Ascending aorta (tissue), 2 donors: ENCODE data around the gene C1QA. TPM values are rescaled to one million over a fixed set of nuclear protein-coding genes. Genes with fewer than 3 reads are reported as not detected.

Experiments used
- DNase-seq, 2 donors: peaks; one replicate each; pipeline ENCODE4 v3.0.0-alpha.2; 2019; ENCODE audit warnings: low spot score in 2 of 2
- H3K27ac ChIP-seq, 2 donors: fragments of 200-600 bp; sonication (generic); one replicate each; pipeline ENCODE4 v1.5.1; 2016 to 2017; ENCODE audit warnings: mild to moderate bottlenecking in 1 of 2
- H3K27me3 ChIP-seq: fragments of 200-600 bp; sonication (generic); one replicate; pipeline ENCODE4 v1.5.1; 2017
- H3K36me3 ChIP-seq, 2 donors: fragments of 200-600 bp; sonication (generic); one replicate each; pipeline ENCODE4 v1.5.1; 2016
- H3K4me1 ChIP-seq, 2 donors: fragments of 200-600 bp; sonication (generic); one replicate each; pipeline ENCODE4 v1.5.1; 2016 to 2017; ENCODE audit warnings: mild to moderate bottlenecking in 1 of 2
- H3K4me3 ChIP-seq, 2 donors: fragments of 200-600 bp; sonication (generic); one replicate each; pipeline ENCODE4 v1.5.1; 2016 to 2017; ENCODE audit warnings: mild to moderate bottlenecking in 1 of 2
- H3K9me3 ChIP-seq, 2 donors: fragments of 200-600 bp; sonication (generic); one replicate each; pipeline ENCODE4 v1.5.1; 2016
- intact Hi-C: fragments of 100-400 bp; cut with DNase I; formaldehyde crosslinking; loops from one replicate; pipeline ENCODE4 v1.15.1; 2023
- total RNA-seq: library from RNA; depleted of rRNA; stranded (reverse); fragments of >200 nt; gene quantifications from one replicate; pipeline ENCODE4 v1.1.0, GENCODE V29; 2016
- TF ChIP-seq, protein P1 (sequence below), 3 experiments: fragments of 200-600 bp in 2 of 3; fragments of 450-650 bp in 1 of 3; sonication (generic) in 2 of 3; IDR thresholded peaks; one replicate each; pipeline ENCODE4 v1.5.1; 2016 to 2019; ENCODE audit warnings: antibody characterized with exemption in 3 of 3, mild to moderate bottlenecking in 1 of 3, moderate library complexity in 1 of 3

C1QA gene
- total RNA-seq: 202 TPM

DNA sequence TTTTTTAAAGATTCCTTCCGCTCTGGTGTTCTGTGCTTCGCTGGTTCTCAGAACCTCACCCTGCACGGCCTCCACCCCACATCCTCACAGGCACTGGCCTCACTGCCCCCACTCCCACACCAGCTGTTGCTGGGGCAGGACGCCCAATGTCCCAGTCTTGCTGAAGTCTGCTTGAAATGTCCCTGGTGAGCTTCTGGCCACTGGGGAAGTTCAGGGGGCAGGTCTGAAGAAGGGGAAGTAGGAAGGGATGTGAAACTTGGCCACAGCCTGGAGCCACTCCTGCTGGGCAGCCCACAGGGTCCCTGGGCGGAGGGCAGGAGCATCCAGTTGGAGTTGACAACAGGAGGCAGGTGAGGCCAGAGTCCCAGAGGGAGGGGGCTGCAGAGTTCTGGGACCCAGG is at the start of gene C1QA:
TSS of gene C1QA (plus strand) at position 276 of the 400 bp plus-strand sequence. CDS start 989 bp downstream, outside the sequence.
- H3K4me1 ChIP-seq: no peaks in the 10 kb centered on the region
- DNase-seq: peak; percentile 35 to 76
- TF ChIP-seq, protein P1, sequence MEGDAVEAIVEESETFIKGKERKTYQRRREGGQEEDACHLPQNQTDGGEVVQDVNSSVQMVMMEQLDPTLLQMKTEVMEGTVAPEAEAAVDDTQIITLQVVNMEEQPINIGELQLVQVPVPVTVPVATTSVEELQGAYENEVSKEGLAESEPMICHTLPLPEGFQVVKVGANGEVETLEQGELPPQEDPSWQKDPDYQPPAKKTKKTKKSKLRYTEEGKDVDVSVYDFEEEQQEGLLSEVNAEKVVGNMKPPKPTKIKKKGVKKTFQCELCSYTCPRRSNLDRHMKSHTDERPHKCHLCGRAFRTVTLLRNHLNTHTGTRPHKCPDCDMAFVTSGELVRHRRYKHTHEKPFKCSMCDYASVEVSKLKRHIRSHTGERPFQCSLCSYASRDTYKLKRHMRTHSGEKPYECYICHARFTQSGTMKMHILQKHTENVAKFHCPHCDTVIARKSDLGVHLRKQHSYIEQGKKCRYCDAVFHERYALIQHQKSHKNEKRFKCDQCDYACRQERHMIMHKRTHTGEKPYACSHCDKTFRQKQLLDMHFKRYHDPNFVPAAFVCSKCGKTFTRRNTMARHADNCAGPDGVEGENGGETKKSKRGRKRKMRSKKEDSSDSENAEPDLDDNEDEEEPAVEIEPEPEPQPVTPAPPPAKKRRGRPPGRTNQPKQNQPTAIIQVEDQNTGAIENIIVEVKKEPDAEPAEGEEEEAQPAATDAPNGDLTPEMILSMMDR (IDR thresholded peaks at IDR 0.05): no peak
- intact Hi-C loops: no loop called here
- H3K27me3 ChIP-seq: no peaks in the 10 kb centered on the region
- no peaks in the 10 kb centered on the region for H3K9me3 ChIP-seq
- H3K4me3 ChIP-seq: peak within 1 kb of the TSS in 1 of 2 donors; percentile 33
- H3K27ac ChIP-seq: no peak within 1 kb of the TSS
- no peaks in the 10 kb centered on the region for H3K36me3 ChIP-seq

DNA sequence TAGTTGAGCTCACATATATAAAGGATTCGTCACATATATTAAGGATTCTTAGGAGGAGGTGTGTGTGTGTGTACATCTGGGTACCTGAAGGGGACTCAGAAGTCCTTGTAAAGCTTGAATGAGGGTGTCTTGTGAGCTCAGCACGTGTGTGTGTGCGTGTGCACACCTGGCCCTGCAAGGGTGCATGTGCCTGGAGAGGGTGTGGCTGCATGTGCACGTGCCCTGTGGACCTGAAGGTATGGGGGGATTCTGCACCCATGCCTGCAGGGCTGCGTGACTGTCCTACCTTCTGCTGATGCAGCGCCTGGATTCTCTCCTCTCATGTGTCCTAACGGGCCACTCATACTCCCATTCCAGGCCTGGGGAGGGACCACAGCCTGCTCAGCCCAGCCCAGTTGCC is 49.2 kb upstream of the C1QA start:
- H3K36me3 ChIP-seq: no peaks in the 10 kb centered on the region
- DNase-seq: no peak
- H3K27ac ChIP-seq: no peak overlapping the region
- intact Hi-C loops: no loop called here
- H3K27me3 ChIP-seq: no peaks in the 10 kb centered on the region
- no peaks in the 10 kb centered on the region for H3K9me3 ChIP-seq
- no peak overlapping the region for H3K4me3 ChIP-seq
- H3K4me1 ChIP-seq: no peaks in the 10 kb centered on the region
- TF ChIP-seq, protein P1 (IDR thresholded peaks at IDR 0.05): no peak

GRCh38 chr1:22588899-22589422 is 47.5 kb upstream of the C1QA start:
- no peaks in the 10 kb centered on the region for H3K9me3 ChIP-seq
- intact Hi-C loops: no loop called here
- no peak for DNase-seq
- no peak overlapping the region for H3K27ac ChIP-seq
- no peaks in the 10 kb centered on the region for H3K27me3 ChIP-seq
- no peak overlapping the region for H3K4me3 ChIP-seq
- no peaks in the 10 kb centered on the region for H3K36me3 ChIP-seq
- TF ChIP-seq, protein P1 (IDR thresholded peaks at IDR 0.05): no peak
- no peaks in the 10 kb centered on the region for H3K4me1 ChIP-seq

DNA sequence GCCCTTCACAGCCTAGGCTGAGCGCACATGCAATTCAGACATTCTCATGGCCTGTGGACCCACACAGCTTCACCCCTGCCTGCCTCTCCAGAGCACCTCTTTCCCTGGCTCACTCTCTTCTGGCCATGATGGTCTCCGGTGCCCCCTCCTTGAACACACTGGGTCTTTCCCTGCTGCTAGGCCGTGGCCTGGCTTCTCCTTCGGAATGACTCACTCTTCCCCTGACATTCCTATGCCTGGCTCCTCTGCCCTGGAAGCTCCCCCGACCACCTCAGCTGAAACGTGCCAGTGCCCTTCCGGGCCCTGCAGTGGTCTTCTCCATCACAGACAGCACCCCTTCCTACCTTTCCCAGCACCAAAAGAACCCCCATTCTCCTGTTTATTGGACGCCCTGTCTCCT is 44.9 kb upstream of the C1QA start:
- Histone ChIP-seq H3K36me3 (no peaks in the 10 kb centered on the region), H3K27me3 (no peaks in the 10 kb centered on the region)

DNA sequence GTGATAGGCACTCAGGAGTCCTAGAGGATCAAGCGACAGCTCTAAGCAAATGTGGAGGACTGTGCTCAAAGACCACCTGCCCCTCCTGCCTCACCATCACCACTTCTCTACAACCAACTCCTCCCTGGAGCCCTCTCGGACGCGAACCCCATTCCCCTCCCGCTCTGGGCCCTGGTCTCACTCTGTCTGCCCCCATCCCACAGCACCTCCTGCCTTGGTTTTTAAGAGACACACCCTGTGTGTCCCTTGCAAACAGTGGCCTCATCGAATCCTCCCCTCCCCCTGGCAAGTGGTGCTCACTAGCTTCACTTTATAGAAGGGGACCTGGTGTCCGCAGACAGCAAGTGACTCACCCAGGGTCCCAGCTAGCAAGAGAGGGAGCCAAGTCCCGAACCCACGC is 44.4 kb upstream of the C1QA start:
- Histone ChIP-seq H3K9me3 (no peaks in the 10 kb centered on the region), H3K36me3 (no peaks in the 10 kb centered on the region), H3K4me1 (no peaks in the 10 kb centered on the region), H3K4me3 (no peak overlapping the region), H3K27ac (no peak overlapping the region), H3K27me3 (no peaks in the 10 kb centered on the region)
- TF ChIP-seq, protein P1 (IDR thresholded peaks at IDR 0.05): no peak
- intact Hi-C loops: no loop called here
- DNase-seq: no peak

More for the DNA sequence above, 44.9 kb upstream of the C1QA start:
- H3K9me3 ChIP-seq: no peaks in the 10 kb centered on the region
- H3K4me1 ChIP-seq: no peaks in the 10 kb centered on the region
- DNase-seq: no peak
- intact Hi-C loops: no loop called here
- H3K4me3 ChIP-seq: no peak overlapping the region
- TF ChIP-seq, protein P1 (IDR thresholded peaks at IDR 0.05): no peak
- no peak overlapping the region for H3K27ac ChIP-seq
